Measurements from ENCODE around the gene TMED10.
"Not testable (repeated sequence)": the region's sequence is repeated elsewhere in the genome, so short reads cannot be mapped to it uniquely, and the experiment has no call there.

Gene TMED10

GRCh38 chr14:75141062-75141461 lies 35.4 kb downstream of the TMED10 start:
- Mint-ChIP-seq H3K27me3 (ENCODE audit: low read depth) (no peaks in the 10 kb centered on the region), H3K4me1 (ENCODE audit: low read depth) (peaks cover 37% of the 10 kb centered on the region), H3K27ac (no peak overlapping the region), H3K4me3 (no peak overlapping the region), H3K36me3 (ENCODE audit: low read depth) (peaks cover 27% of the 10 kb centered on the region), H3K9me3 (no peaks in the 10 kb centered on the region)
- no peak for DNase-seq (ENCODE audit: low spot score)

GRCh38 chr14:75140620-75141019 lies 35.8 kb downstream of the TMED10 start:
- Mint-ChIP-seq H3K36me3 (ENCODE audit: low read depth) (peaks cover 28% of the 10 kb centered on the region), H3K9me3 (no peaks in the 10 kb centered on the region), H3K27me3 (ENCODE audit: low read depth) (no peaks in the 10 kb centered on the region), H3K27ac (no peak overlapping the region), H3K4me3 (no peak overlapping the region), H3K4me1 (ENCODE audit: low read depth) (peaks cover 36% of the 10 kb centered on the region)
- DNase-seq (ENCODE audit: low spot score) = no peak

GRCh38 chr14:75139185-75139584 lies 37.2 kb downstream of the TMED10 start:
- H3K36me3 Mint-ChIP-seq (ENCODE audit: low read depth) = peaks cover 33% of the 10 kb centered on the region
- peaks cover 27% of the 10 kb centered on the region for H3K4me1 Mint-ChIP-seq (ENCODE audit: low read depth)
- H3K4me3 Mint-ChIP-seq = peak overlapping the region; percentile 63
- H3K27ac Mint-ChIP-seq = no peak overlapping the region
- H3K27me3 Mint-ChIP-seq (ENCODE audit: low read depth) = no peaks in the 10 kb centered on the region
- no peaks in the 10 kb centered on the region for H3K9me3 Mint-ChIP-seq
- DNase-seq (ENCODE audit: low spot score) = no peak

GRCh38 chr14:75138492-75138891 lies 37.9 kb downstream of the TMED10 start:
- H3K9me3 Mint-ChIP-seq = no peaks in the 10 kb centered on the region
- H3K36me3 Mint-ChIP-seq (ENCODE audit: low read depth) = peaks cover 34% of the 10 kb centered on the region
- no peak for DNase-seq (ENCODE audit: low spot score)
- H3K4me3 Mint-ChIP-seq = peak overlapping the region; percentile 35
- H3K27ac Mint-ChIP-seq = peak overlapping the region; percentile 21
- no peaks in the 10 kb centered on the region for H3K27me3 Mint-ChIP-seq (ENCODE audit: low read depth)
- peaks cover 25% of the 10 kb centered on the region for H3K4me1 Mint-ChIP-seq (ENCODE audit: low read depth)

- Mint-ChIP-seq H3K27me3 (ENCODE audit: low read depth) (no peaks in the 10 kb centered on the region), H3K4me3 (no peak overlapping the region), H3K27ac (no peak overlapping the region), H3K9me3 (no peaks in the 10 kb centered on the region), H3K4me1 (ENCODE audit: low read depth) (peaks cover 24% of the 10 kb centered on the region), H3K36me3 (ENCODE audit: low read depth) (peaks cover 39% of the 10 kb centered on the region)
- DNase-seq (ENCODE audit: low spot score) = no peak
Measured at GRCh38 chr14:75134644-75135043, 41.8 kb downstream of the TMED10 start.

- peaks cover 39% of the 10 kb centered on the region for H3K36me3 Mint-ChIP-seq (ENCODE audit: low read depth)
Measured at GRCh38 chr14:75133597-75133996, 42.8 kb downstream of the TMED10 start.

GRCh38 chr14:75132382-75133086 lies 43.9 kb downstream of the TMED10 start:
- peaks cover 42% of the 10 kb centered on the region for H3K36me3 Mint-ChIP-seq (ENCODE audit: low read depth)
- peaks cover 16% of the 10 kb centered on the region for H3K4me1 Mint-ChIP-seq (ENCODE audit: low read depth)
- peak; percentile 40 for DNase-seq (ENCODE audit: low spot score)
- no peak overlapping the region for H3K27ac Mint-ChIP-seq
- H3K27me3 Mint-ChIP-seq (ENCODE audit: low read depth) = no peaks in the 10 kb centered on the region
- no peaks in the 10 kb centered on the region for H3K9me3 Mint-ChIP-seq
- H3K4me3 Mint-ChIP-seq = no peak overlapping the region

More at GRCh38 chr14:75133597-75133996, 42.8 kb downstream of the TMED10 start:
- Mint-ChIP-seq H3K27ac (no peak overlapping the region), H3K9me3 (no peaks in the 10 kb centered on the region), H3K4me3 (no peak overlapping the region), H3K4me1 (ENCODE audit: low read depth) (peaks cover 19% of the 10 kb centered on the region), H3K27me3 (ENCODE audit: low read depth) (no peaks in the 10 kb centered on the region)
- DNase-seq (ENCODE audit: low spot score) = no peak

GRCh38 chr14:75128596-75128990 lies 47.8 kb downstream of the TMED10 start:
- Mint-ChIP-seq H3K27me3 (ENCODE audit: low read depth) (no peaks in the 10 kb centered on the region), H3K9me3 (no peaks in the 10 kb centered on the region), H3K27ac (peak overlapping the region; percentile 29), H3K4me3 (peak overlapping the region; percentile 38), H3K4me1 (ENCODE audit: low read depth) (peaks cover 37% of the 10 kb centered on the region), H3K36me3 (ENCODE audit: low read depth) (peaks cover 27% of the 10 kb centered on the region)
- no peak for DNase-seq (ENCODE audit: low spot score)

- peaks cover 22% of the 10 kb centered on the region for H3K36me3 Mint-ChIP-seq (ENCODE audit: low read depth)
- DNase-seq (ENCODE audit: low spot score) = no peak
- H3K27ac Mint-ChIP-seq = peak overlapping the region; percentile 92
Measured at GRCh38 chr14:75127903-75128595, 48.4 kb downstream of the TMED10 start.

GRCh38 chr14:75127474-75127820 lies 49.0 kb downstream of the TMED10 start:
- H3K27me3 Mint-ChIP-seq (ENCODE audit: low read depth); H3K9me3 Mint-ChIP-seq; DNase-seq (ENCODE audit: low spot score): not testable (repeated sequence)
- peaks cover 30% of the 10 kb centered on the region for H3K4me1 Mint-ChIP-seq (ENCODE audit: low read depth)
- H3K27ac Mint-ChIP-seq = peak overlapping the region; percentile 96
- H3K36me3 Mint-ChIP-seq (ENCODE audit: low read depth) = peaks cover 17% of the 10 kb centered on the region
- peak overlapping the region; percentile 97 for H3K4me3 Mint-ChIP-seq

More at GRCh38 chr14:75127903-75128595, 48.4 kb downstream of the TMED10 start:
- Mint-ChIP-seq H3K27me3 (ENCODE audit: low read depth) (no peaks in the 10 kb centered on the region), H3K4me1 (ENCODE audit: low read depth) (peaks cover 34% of the 10 kb centered on the region), H3K4me3 (peak overlapping the region; percentile 97), H3K9me3 (no peaks in the 10 kb centered on the region)

- H3K9me3 Mint-ChIP-seq = no peaks in the 10 kb centered on the region
- H3K27ac Mint-ChIP-seq = peak within 1 kb of the TSS; percentile 96
- DNase-seq (ENCODE audit: low spot score) = peak; percentile 88
- peak within 1 kb of the TSS; percentile 97 for H3K4me3 Mint-ChIP-seq
- H3K36me3 Mint-ChIP-seq (ENCODE audit: low read depth) = peaks cover 17% of the 10 kb centered on the region
- H3K4me1 Mint-ChIP-seq (ENCODE audit: low read depth) = peaks cover 27% of the 10 kb centered on the region
- no peaks in the 10 kb centered on the region for H3K27me3 Mint-ChIP-seq (ENCODE audit: low read depth)
Measured at GRCh38 chr14:75126679-75127473, 49.5 kb downstream of the TMED10 start, which contains the start of gene NEK9. Gene NEK9, minus strand, starts transcription at chr14:75127048. Its CDS starts 127 bp downstream, at chr14:75126921.

GRCh38 chr14:75126121-75126544 lies 50.3 kb downstream of the TMED10 start:
- Mint-ChIP-seq H3K4me3 (peak overlapping the region; percentile 97), H3K9me3 (no peaks in the 10 kb centered on the region), H3K4me1 (ENCODE audit: low read depth) (peaks cover 26% of the 10 kb centered on the region), H3K36me3 (ENCODE audit: low read depth) (peaks cover 17% of the 10 kb centered on the region), H3K27ac (peak overlapping the region; percentile 89), H3K27me3 (ENCODE audit: low read depth) (no peaks in the 10 kb centered on the region)
- DNase-seq (ENCODE audit: low spot score) = no peak

GRCh38 chr14:75125617-75126016 lies 50.8 kb downstream of the TMED10 start:
- Mint-ChIP-seq H3K36me3 (ENCODE audit: low read depth) (peaks cover 18% of the 10 kb centered on the region), H3K4me3 (peak overlapping the region; percentile 97), H3K27ac (peak overlapping the region; percentile 89), H3K9me3 (no peaks in the 10 kb centered on the region), H3K27me3 (ENCODE audit: low read depth) (no peaks in the 10 kb centered on the region), H3K4me1 (ENCODE audit: low read depth) (peaks cover 26% of the 10 kb centered on the region)
- DNase-seq (ENCODE audit: low spot score) = no peak

GRCh38 chr14:75123991-75124390 lies 52.4 kb downstream of the TMED10 start:
- Mint-ChIP-seq H3K36me3 (ENCODE audit: low read depth) (peaks cover 30% of the 10 kb centered on the region), H3K9me3 (no peaks in the 10 kb centered on the region), H3K4me1 (ENCODE audit: low read depth) (peaks cover 28% of the 10 kb centered on the region), H3K27me3 (ENCODE audit: low read depth) (no peaks in the 10 kb centered on the region), H3K27ac (peak overlapping the region; percentile 59), H3K4me3 (peak overlapping the region; percentile 64)
- no peak for DNase-seq (ENCODE audit: low spot score)
